ENCODE measurements around the gene POU3F2. TPM values are rescaled to one million over a fixed set of nuclear protein-coding genes. Genes with fewer than 3 reads are reported as not detected.

Gene POU3F2
- total RNA-seq, 1 experiment from 2014 or later: not detected

GRCh38 chr6:98808541-98809210, 25.7 kb upstream of the POU3F2 start:
- no peak for TF ChIP-seq CTCF (IDR thresholded peaks at IDR 0.05; ENCODE audit: insufficient read depth in 1 of 2, low read depth in 1 of 2, low read length in 1 of 2, severe bottlenecking in 1 of 2, unreplicated experiment in 1 of 2)
- Histone ChIP-seq H3K9me3 (no peaks in the 10 kb centered on the region), H3K27me3 (replicated peaks; ENCODE audit: control insufficient read depth, insufficient read depth, low read length) (no peaks in the 10 kb centered on the region), H3K4me3 (ENCODE audit: low read depth, low read length) (no peak overlapping the region), H3K4me1 (no peaks in the 10 kb centered on the region), H3K36me3 (ENCODE audit: control insufficient read depth, insufficient read depth, low read length) (no peaks in the 10 kb centered on the region)
- ChIA-PET CTCF (no interaction called here), POLR2A (no interaction called here)
- intact Hi-C loops (cut with micrococcal nuclease; ENCODE audit: unreplicated experiment): no loop called here
- Mint-ChIP-seq H3K27ac (ENCODE audit: unreplicated experiment) (no peak overlapping the region), H3K27me3 (ENCODE audit: insufficient read depth, unreplicated experiment) (peaks cover 4% of the 10 kb centered on the region), H3K4me1 (ENCODE audit: low read depth, unreplicated experiment) (no peaks in the 10 kb centered on the region), H3K4me3 (ENCODE audit: unreplicated experiment) (no peak overlapping the region), H3K36me3 (ENCODE audit: insufficient read depth, unreplicated experiment) (no peaks in the 10 kb centered on the region), H3K9me3 (ENCODE audit: unreplicated experiment) (peaks cover 6% of the 10 kb centered on the region)
- no TSS peak for BruUV-seq (replicated peaks)
- no peak for DNase-seq

GRCh38 chr6:98812220-98812619, 22.2 kb upstream of the POU3F2 start:
- H3K4me3 ChIP-seq (ENCODE audit: low read depth, low read length): no peak overlapping the region
- TF ChIP-seq CTCF (IDR thresholded peaks at IDR 0.05; ENCODE audit: insufficient read depth in 1 of 2, low read depth in 1 of 2, low read length in 1 of 2, severe bottlenecking in 1 of 2, unreplicated experiment in 1 of 2): no peak
- no peaks in the 10 kb centered on the region for H3K27me3 ChIP-seq (replicated peaks; ENCODE audit: control insufficient read depth, insufficient read depth, low read length)
- Mint-ChIP-seq H3K36me3 (ENCODE audit: insufficient read depth, unreplicated experiment) (no peaks in the 10 kb centered on the region), H3K27ac (ENCODE audit: unreplicated experiment) (no peak overlapping the region), H3K27me3 (ENCODE audit: insufficient read depth, unreplicated experiment) (no peaks in the 10 kb centered on the region), H3K4me3 (ENCODE audit: unreplicated experiment) (no peak overlapping the region), H3K4me1 (ENCODE audit: low read depth, unreplicated experiment) (no peaks in the 10 kb centered on the region), H3K9me3 (ENCODE audit: unreplicated experiment) (no peaks in the 10 kb centered on the region)
- H3K36me3 ChIP-seq (ENCODE audit: control insufficient read depth, insufficient read depth, low read length): no peaks in the 10 kb centered on the region
- H3K9me3 ChIP-seq: no peaks in the 10 kb centered on the region
- intact Hi-C loops (cut with micrococcal nuclease; ENCODE audit: unreplicated experiment): no loop called here
- POLR2A ChIA-PET: no interaction called here
- no TSS peak for BruUV-seq (replicated peaks)
- DNase-seq: no peak
- CTCF ChIA-PET: no interaction called here
- H3K4me1 ChIP-seq: no peaks in the 10 kb centered on the region

GRCh38 chr6:98816799-98817198, 17.6 kb upstream of the POU3F2 start:
- no peak overlapping the region for H3K4me3 ChIP-seq (ENCODE audit: low read depth, low read length)
- no TSS peak for BruUV-seq (replicated peaks)
- Mint-ChIP-seq H3K4me1 (ENCODE audit: low read depth, unreplicated experiment) (no peaks in the 10 kb centered on the region), H3K36me3 (ENCODE audit: insufficient read depth, unreplicated experiment) (no peaks in the 10 kb centered on the region), H3K9me3 (ENCODE audit: unreplicated experiment) (no peaks in the 10 kb centered on the region), H3K27me3 (ENCODE audit: insufficient read depth, unreplicated experiment) (no peaks in the 10 kb centered on the region), H3K27ac (ENCODE audit: unreplicated experiment) (no peak overlapping the region), H3K4me3 (ENCODE audit: unreplicated experiment) (no peak overlapping the region)
- CTCF ChIA-PET: no interaction called here
- H3K9me3 ChIP-seq: no peaks in the 10 kb centered on the region
- POLR2A ChIA-PET: no interaction called here
- intact Hi-C loops (cut with micrococcal nuclease; ENCODE audit: unreplicated experiment): no loop called here
- DNase-seq: no peak
- no peak for TF ChIP-seq CTCF (IDR thresholded peaks at IDR 0.05; ENCODE audit: insufficient read depth in 1 of 2, low read depth in 1 of 2, low read length in 1 of 2, severe bottlenecking in 1 of 2, unreplicated experiment in 1 of 2)
- H3K27me3 ChIP-seq (replicated peaks; ENCODE audit: control insufficient read depth, insufficient read depth, low read length): no peaks in the 10 kb centered on the region
- H3K4me1 ChIP-seq: no peaks in the 10 kb centered on the region
- no peaks in the 10 kb centered on the region for H3K36me3 ChIP-seq (ENCODE audit: control insufficient read depth, insufficient read depth, low read length)
